Muscle layer of colon (tissue), 2 donors: ENCODE data around the gene U2AF2.

Source experiments
- H3K27ac ChIP-seq: one replicate; pipeline ENCODE4 v1.7.0; 2013; ENCODE audit warnings: low read depth, mild to moderate bottlenecking, low read length, moderate library complexity
- H3K27me3 ChIP-seq, 2 donors: one replicate each; pipeline ENCODE4 v1.7.0; 2013; ENCODE audit warnings: low read length in 2 of 2, mild to moderate bottlenecking in 2 of 2; ENCODE audit not compliant: insufficient read depth in 2 of 2, control insufficient read depth in 1 of 2
- H3K36me3 ChIP-seq: one replicate; pipeline ENCODE4 v1.7.0; 2013; ENCODE audit warnings: mild to moderate bottlenecking, low read length; ENCODE audit not compliant: insufficient read depth
- H3K4me1 ChIP-seq: one replicate; pipeline ENCODE4 v1.7.0; 2013; ENCODE audit warnings: mild to moderate bottlenecking, low read length; ENCODE audit not compliant: insufficient read depth
- H3K4me3 ChIP-seq, 2 donors: one replicate each; pipeline ENCODE4 v1.7.0; 2013; ENCODE audit warnings: low read length in 2 of 2, low read depth in 1 of 2, mild to moderate bottlenecking in 1 of 2, moderate library complexity in 1 of 2
- H3K9ac ChIP-seq: one replicate; pipeline ENCODE4 v1.7.0; 2013; ENCODE audit warnings: low read length
- H3K9me3 ChIP-seq: one replicate; pipeline ENCODE4 v1.7.0; 2013; ENCODE audit warnings: mild to moderate bottlenecking, low read length
- donor health status: abdominal sarcoma.
- donor health status: Adenocarcinoma of cecum.

The U2AF2 gene

DNA sequence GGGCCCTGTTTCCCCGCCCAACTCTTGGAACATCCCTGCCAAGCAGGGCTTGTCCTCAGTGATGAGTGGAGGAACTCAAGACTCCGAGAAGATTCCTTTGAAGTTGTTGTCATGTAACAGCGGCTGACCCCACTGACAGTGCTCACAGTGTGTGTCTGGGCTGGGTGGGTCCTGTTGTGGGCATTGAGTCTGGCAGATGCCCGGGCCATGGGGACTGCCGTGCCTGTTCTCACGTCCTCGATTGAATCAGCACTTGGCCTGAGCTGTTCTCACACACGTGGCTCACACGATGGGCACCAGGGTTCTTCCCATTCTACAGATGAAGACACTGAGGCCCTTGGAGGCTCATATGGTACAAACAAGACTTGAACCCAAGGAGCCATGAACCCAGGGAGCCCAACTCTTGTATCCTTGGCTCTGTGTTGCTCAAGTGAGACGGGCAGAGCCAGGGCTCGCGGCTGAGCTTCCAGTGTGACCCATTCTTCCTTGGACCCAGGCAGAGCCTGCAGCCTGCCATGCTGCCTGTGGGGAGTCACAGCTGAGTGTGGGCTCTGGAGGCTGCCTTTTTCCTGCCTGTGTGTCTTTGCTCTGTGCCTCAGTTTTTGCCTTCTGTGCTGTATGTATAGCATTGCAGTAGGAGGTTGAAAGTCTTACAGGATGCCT is 11.6 kb downstream of the U2AF2 start:
- Histone ChIP-seq H3K27ac (no peak overlapping the region), H3K27me3 (no peaks in the 10 kb centered on the region), H3K4me3 (no peak overlapping the region), H3K36me3 (peaks cover 90% of the 10 kb centered on the region), H3K4me1 (no peaks in the 10 kb centered on the region), H3K9me3 (no peaks in the 10 kb centered on the region), H3K9ac (no peak overlapping the region)

DNA sequence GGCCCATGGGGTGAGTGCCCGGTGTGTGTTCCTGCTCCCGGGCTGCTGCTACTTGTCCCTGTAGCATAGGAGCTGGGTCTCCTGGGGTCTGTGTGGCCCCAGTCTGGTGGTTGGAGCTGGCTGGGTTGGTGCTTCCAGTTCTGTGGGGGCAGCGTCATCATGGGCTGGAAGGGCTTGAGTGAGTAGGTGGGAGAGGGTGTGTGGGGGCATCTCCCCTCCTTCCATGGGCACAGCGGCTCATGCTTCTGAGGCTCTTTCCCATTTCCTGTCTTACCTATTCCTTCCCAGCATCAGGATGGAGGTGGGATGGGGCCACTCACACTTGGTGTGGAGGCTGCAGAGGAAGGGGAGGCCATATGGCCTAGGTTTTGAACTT is 12.2 kb downstream of the U2AF2 start:
- Histone ChIP-seq H3K27me3 (no peaks in the 10 kb centered on the region), H3K9me3 (no peaks in the 10 kb centered on the region), H3K4me1 (no peaks in the 10 kb centered on the region), H3K27ac (no peak overlapping the region), H3K9ac (no peak overlapping the region), H3K36me3 (peaks cover 84% of the 10 kb centered on the region), H3K4me3 (no peak overlapping the region)

GRCh38 chr19:55667511-55667910 is 12.7 kb downstream of the U2AF2 start:
- peaks cover 84% of the 10 kb centered on the region for H3K36me3 ChIP-seq

DNA sequence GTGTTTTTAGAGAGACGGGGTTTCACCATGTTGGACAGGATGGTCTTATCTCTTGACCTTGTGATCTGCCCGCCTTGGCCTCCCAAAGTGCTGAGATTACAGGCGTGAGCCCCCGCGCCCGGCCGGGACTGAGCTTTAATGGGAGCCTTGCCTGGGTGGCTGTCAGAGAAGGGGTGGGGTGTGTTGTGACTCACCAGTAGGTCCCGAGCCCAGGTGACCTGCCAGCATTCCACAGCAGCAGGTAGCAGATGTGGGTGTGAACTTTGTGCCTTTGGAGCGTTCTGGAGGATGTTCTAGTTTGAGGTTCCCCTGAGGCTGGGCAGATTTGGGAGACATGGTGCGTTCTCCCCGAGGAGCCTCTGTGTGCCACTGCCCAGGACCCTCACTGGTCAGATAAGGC is 13.1 kb downstream of the U2AF2 start:
- Histone ChIP-seq H3K36me3 (peaks cover 81% of the 10 kb centered on the region), H3K27me3 (no peaks in the 10 kb centered on the region), H3K4me1 (no peaks in the 10 kb centered on the region), H3K4me3 (no peak overlapping the region), H3K9me3 (no peaks in the 10 kb centered on the region), H3K27ac (no peak overlapping the region), H3K9ac (no peak overlapping the region)

More at GRCh38 chr19:55667511-55667910, 12.7 kb downstream of the U2AF2 start:
- no peak overlapping the region for H3K9ac ChIP-seq
- H3K4me3 ChIP-seq: no peak overlapping the region
- H3K4me1 ChIP-seq: no peaks in the 10 kb centered on the region
- H3K9me3 ChIP-seq: no peaks in the 10 kb centered on the region
- no peaks in the 10 kb centered on the region for H3K27me3 ChIP-seq
- H3K27ac ChIP-seq: no peak overlapping the region

- Histone ChIP-seq H3K27ac (no peak overlapping the region), H3K27me3 (no peaks in the 10 kb centered on the region), H3K36me3 (peaks cover 73% of the 10 kb centered on the region), H3K9me3 (no peaks in the 10 kb centered on the region), H3K4me1 (no peaks in the 10 kb centered on the region), H3K4me3 (no peak overlapping the region), H3K9ac (no peak overlapping the region)
Measured at GRCh38 chr19:55668603-55669348, 13.9 kb downstream of the U2AF2 start.

DNA sequence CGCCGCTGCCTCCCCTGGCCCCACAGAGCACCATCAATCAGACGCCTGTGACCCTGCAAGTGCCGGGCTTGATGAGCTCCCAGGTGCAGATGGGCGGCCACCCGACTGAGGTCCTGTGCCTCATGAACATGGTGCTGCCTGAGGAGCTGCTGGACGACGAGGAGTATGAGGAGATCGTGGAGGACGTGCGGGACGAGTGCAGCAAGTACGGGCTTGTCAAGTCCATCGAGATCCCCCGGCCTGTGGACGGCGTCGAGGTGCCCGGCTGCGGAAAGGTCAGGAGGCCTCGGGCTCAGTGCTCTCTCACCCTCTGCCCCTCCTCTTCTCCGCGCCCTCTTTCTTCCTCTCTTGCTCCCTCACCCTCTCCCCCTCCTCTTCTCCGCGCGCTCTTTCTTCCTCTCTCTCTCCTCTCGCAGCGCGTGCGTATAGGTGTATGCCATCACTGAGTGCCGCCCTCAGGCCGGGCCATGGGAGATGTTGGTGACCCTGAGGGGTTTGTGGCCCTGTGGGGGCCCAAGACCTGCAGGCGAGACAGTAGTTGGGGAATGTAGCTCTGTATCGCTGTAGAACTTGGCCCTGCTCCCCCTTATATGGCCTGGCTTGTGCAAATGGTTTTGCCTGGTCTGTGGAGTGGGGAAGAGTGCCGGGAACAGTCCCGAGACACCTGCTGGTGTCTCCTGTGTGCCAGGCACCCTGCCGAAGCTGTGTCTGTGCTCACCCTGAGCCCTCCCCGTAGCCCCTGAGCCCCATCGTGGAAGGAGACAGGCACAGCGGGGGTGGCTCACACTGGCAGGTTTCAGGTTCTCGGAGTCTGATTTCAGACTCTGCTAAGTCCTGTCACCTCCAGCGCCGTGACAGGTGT is 14.8 kb downstream of the U2AF2 start:
- H3K4me1 ChIP-seq: peaks cover 3% of the 10 kb centered on the region
- H3K27ac ChIP-seq: no peak overlapping the region
- H3K27me3 ChIP-seq: no peaks in the 10 kb centered on the region
- no peaks in the 10 kb centered on the region for H3K9me3 ChIP-seq
- peaks cover 64% of the 10 kb centered on the region for H3K36me3 ChIP-seq
- H3K9ac ChIP-seq: no peak overlapping the region
- no peak overlapping the region for H3K4me3 ChIP-seq

GRCh38 chr19:55670280-55671053 is 15.6 kb downstream of the U2AF2 start:
- Histone ChIP-seq H3K27me3 (no peaks in the 10 kb centered on the region), H3K4me3 (no peak overlapping the region), H3K9me3 (no peaks in the 10 kb centered on the region), H3K27ac (no peak overlapping the region), H3K9ac (no peak overlapping the region), H3K36me3 (peaks cover 61% of the 10 kb centered on the region), H3K4me1 (peaks cover 3% of the 10 kb centered on the region)

DNA sequence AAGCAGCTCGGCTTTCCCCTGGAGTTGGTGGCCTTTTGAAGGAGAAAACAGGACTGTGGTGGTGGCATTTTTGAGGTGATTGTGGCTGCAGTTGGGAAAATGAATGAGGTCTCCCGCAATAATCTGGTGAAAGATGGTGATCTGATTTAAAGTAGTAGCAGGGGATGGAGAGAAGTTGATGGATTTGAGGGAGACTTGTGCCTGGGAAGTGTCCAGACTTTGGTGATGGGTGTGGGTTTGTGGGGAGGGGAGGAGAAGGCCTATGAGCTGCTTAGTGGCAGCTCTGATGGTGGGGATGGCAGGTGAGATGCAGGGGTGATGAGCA is 16.2 kb downstream of the U2AF2 start:
- H3K9me3 ChIP-seq: no peaks in the 10 kb centered on the region
- no peak overlapping the region for H3K4me3 ChIP-seq
- H3K9ac ChIP-seq: no peak overlapping the region
- H3K27ac ChIP-seq: no peak overlapping the region
- H3K27me3 ChIP-seq: no peaks in the 10 kb centered on the region
- H3K36me3 ChIP-seq: peaks cover 55% of the 10 kb centered on the region
- peaks cover 8% of the 10 kb centered on the region for H3K4me1 ChIP-seq

DNA sequence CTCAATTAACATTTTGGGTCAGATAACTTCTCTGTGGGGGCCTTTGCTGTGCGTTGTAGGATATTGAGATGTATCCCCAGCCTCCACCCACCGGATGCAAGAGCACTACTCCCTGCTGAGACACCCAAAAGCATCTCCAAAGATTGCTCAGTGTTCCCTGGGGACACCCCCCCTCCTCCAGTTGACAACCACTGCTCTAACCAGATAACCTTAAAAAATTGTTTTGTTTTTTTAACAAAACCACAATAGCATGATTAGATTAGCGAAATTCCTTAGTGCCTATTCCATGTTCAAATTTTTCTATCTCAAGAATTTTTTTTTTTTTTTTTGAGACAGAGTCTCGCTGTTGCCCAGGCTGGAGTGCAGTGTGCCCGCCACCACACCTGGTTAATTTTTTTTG is 17.6 kb downstream of the U2AF2 start:
- Histone ChIP-seq H3K4me1 (peaks cover 22% of the 10 kb centered on the region), H3K27me3 (no peaks in the 10 kb centered on the region), H3K36me3 (peaks cover 46% of the 10 kb centered on the region), H3K27ac (no peak overlapping the region), H3K9me3 (no peaks in the 10 kb centered on the region), H3K9ac (no peak overlapping the region), H3K4me3 (no peak overlapping the region)

- H3K4me3 ChIP-seq: no peak overlapping the region
- no peak overlapping the region for H3K27ac ChIP-seq
- no peak overlapping the region for H3K9ac ChIP-seq
- H3K4me1 ChIP-seq: peaks cover 28% of the 10 kb centered on the region
- H3K27me3 ChIP-seq: no peaks in the 10 kb centered on the region
- no peaks in the 10 kb centered on the region for H3K9me3 ChIP-seq
- H3K36me3 ChIP-seq: peaks cover 39% of the 10 kb centered on the region
Measured at GRCh38 chr19:55673465-55673864, 18.6 kb downstream of the U2AF2 start.

DNA sequence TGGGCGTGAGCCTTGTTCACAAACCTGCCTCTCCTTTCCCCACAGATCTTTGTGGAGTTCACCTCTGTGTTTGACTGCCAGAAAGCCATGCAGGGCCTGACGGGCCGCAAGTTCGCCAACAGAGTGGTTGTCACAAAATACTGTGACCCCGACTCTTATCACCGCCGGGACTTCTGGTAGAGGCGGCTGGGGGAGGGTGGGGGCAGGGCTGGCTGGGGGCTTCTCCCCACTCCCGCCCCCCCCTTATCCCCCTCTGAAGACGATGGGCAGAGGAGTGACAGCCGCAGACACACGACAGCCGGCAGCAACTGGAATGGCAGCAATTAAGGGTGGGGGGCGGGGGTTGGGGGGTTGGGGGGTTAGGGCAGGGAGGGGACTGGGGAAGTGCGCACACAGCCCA is 19.1 kb downstream of the U2AF2 start:
- no peak overlapping the region for H3K27ac ChIP-seq
- H3K4me1 ChIP-seq: peaks cover 28% of the 10 kb centered on the region
- no peaks in the 10 kb centered on the region for H3K27me3 ChIP-seq
- peaks cover 39% of the 10 kb centered on the region for H3K36me3 ChIP-seq
- no peak overlapping the region for H3K4me3 ChIP-seq
- no peak overlapping the region for H3K9ac ChIP-seq
- H3K9me3 ChIP-seq: no peaks in the 10 kb centered on the region
